ENCODE measurements around the gene ANKS4B. TPM values are rescaled to one million over a fixed set of nuclear protein-coding genes. Genes with fewer than 3 reads are reported as not detected.

Gene ANKS4B
- total RNA-seq, 4 donors from 2014 or later = not detected

- H3K36me3 ChIP-seq = peaks cover 0 to 11% (median 0%) of the 10 kb centered on the region in 4 donors
- TF ChIP-seq CTCF (IDR thresholded peaks at IDR 0.05) (no peak), POLR2AphosphoS5 (IDR thresholded peaks at IDR 0.05) (no peak), EP300 (IDR thresholded peaks at IDR 0.05) (no peak), POLR2A (IDR thresholded peaks at IDR 0.05; ENCODE audit: low read depth) (no peak)
- 85% methylated on average over 12 of the region's 12 CpGs for WGBS
- H3K9me3 ChIP-seq = no peaks in the 10 kb centered on the region
- DNase-seq (ENCODE audit: extremely low spot score) = no peak
- H3K4me1 ChIP-seq = peaks cover 0 to 25% (median 1%) of the 10 kb centered on the region in 4 donors
- no peaks in the 10 kb centered on the region for H3K27me3 ChIP-seq
- no peak overlapping the region for H3K27ac ChIP-seq (replicated peaks in 1 of 4)
- intact Hi-C loops (cut with DNase I) = no loop called here
- H3K4me3 ChIP-seq = no peak overlapping the region
Measured at GRCh38 chr16:21262779-21263639, 29.5 kb downstream of the ANKS4B start.

GRCh38 chr16:21263640-21264570 is 30.4 kb downstream of the ANKS4B start:
- no peak for DNase-seq (ENCODE audit: extremely low spot score)
- Histone ChIP-seq H3K36me3 (peaks cover 0 to 14% (median 0%) of the 10 kb centered on the region in 4 donors), H3K27ac (replicated peaks in 1 of 4) (no peak overlapping the region), H3K27me3 (no peaks in the 10 kb centered on the region), H3K4me3 (no peak overlapping the region), H3K4me1 (peaks cover 0 to 25% (median 1%) of the 10 kb centered on the region in 4 donors), H3K9me3 (no peaks in the 10 kb centered on the region)
- 62% methylated on average over 14 of the region's 14 CpGs for WGBS
- intact Hi-C loops (cut with DNase I) = no loop called here
- TF ChIP-seq POLR2AphosphoS5 (IDR thresholded peaks at IDR 0.05) = no peak
- no peak for TF ChIP-seq CTCF (IDR thresholded peaks at IDR 0.05)
- no peak for TF ChIP-seq EP300 (IDR thresholded peaks at IDR 0.05)
- TF ChIP-seq POLR2A (IDR thresholded peaks at IDR 0.05; ENCODE audit: low read depth) = no peak

- intact Hi-C loops (cut with DNase I) = no loop called here
- Histone ChIP-seq H3K9me3 (no peaks in the 10 kb centered on the region), H3K4me3 (no peak overlapping the region), H3K27me3 (no peaks in the 10 kb centered on the region), H3K4me1 (peaks cover 0 to 25% (median 1%) of the 10 kb centered on the region in 4 donors), H3K27ac (replicated peaks in 1 of 4) (no peak overlapping the region), H3K36me3 (peaks cover 0 to 11% (median 0%) of the 10 kb centered on the region in 4 donors)
- peak; percentile 90 for DNase-seq (ENCODE audit: extremely low spot score)
- 91% methylated on average over 4 of the region's 4 CpGs for WGBS
- no peak for TF ChIP-seq CTCF (IDR thresholded peaks at IDR 0.05)
- no peak for TF ChIP-seq EP300 (IDR thresholded peaks at IDR 0.05)
- TF ChIP-seq POLR2AphosphoS5 (IDR thresholded peaks at IDR 0.05) = no peak
- no peak for TF ChIP-seq POLR2A (IDR thresholded peaks at IDR 0.05; ENCODE audit: low read depth)
Measured at GRCh38 chr16:21264571-21265036, 31.1 kb downstream of the ANKS4B start.

GRCh38 chr16:21265104-21265837 is 31.8 kb downstream of the ANKS4B start:
- H3K27ac ChIP-seq (replicated peaks in 1 of 4) = no peak overlapping the region
- TF ChIP-seq POLR2AphosphoS5 (IDR thresholded peaks at IDR 0.05) (no peak), EP300 (IDR thresholded peaks at IDR 0.05) (no peak), POLR2A (IDR thresholded peaks at IDR 0.05; ENCODE audit: low read depth) (no peak), CTCF (IDR thresholded peaks at IDR 0.05) (no peak)
- peak; percentile 34 for DNase-seq (ENCODE audit: extremely low spot score)
- H3K9me3 ChIP-seq = no peaks in the 10 kb centered on the region
- intact Hi-C loops (cut with DNase I) = no loop called here
- no peaks in the 10 kb centered on the region for H3K27me3 ChIP-seq
- H3K36me3 ChIP-seq = peaks cover 0 to 6% (median 0%) of the 10 kb centered on the region in 4 donors
- peaks cover 0 to 25% (median 1%) of the 10 kb centered on the region in 4 donors for H3K4me1 ChIP-seq
- H3K4me3 ChIP-seq = no peak overlapping the region
- WGBS = 92% methylated on average over 9 of the region's 9 CpGs
